OCI-LY1 (cell line): Measurements from ENCODE around the gene ZBTB42.

ENCODE experiments used
- EZH2 ChIP-seq: fragments of 200-600 bp; sonication (generic), shearing (Covaris generic); IDR thresholded peaks from 2 replicates; pipeline ENCODE4 v1.8.0; 2017; ENCODE audit warnings: borderline replicate concordance, mixed run types, mild to moderate bottlenecking, antibody characterized with exemption, low read length, moderate library complexity, mixed read lengths
- TF ChIP-seq, protein P1 (sequence below): fragments of 200-600 bp; sonication (generic), shearing (Covaris generic); IDR thresholded peaks from 2 replicates; pipeline ENCODE4 v1.5.1; 2017; ENCODE audit warnings: mild to moderate bottlenecking, antibody characterized with exemption, low read length, moderate library complexity, mixed read lengths

DNA sequence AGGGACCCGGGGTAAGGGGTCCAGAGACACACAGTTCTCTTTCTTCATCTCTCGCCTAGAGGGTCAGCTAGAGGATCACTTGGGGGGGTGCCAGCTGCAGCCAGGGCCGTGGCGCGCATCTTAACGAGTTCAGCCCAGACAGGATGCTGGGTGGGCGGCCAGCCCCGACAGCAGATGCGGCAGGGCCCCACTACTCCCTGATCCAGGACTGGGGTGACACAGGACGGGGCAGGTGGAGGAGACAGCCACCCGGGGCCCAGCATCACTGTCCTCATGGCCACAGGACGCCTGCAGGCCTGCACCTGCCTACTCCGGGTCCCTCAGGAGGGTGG, 18.1 kb upstream of the ZBTB42 start:
- TF ChIP-seq, protein P1, sequence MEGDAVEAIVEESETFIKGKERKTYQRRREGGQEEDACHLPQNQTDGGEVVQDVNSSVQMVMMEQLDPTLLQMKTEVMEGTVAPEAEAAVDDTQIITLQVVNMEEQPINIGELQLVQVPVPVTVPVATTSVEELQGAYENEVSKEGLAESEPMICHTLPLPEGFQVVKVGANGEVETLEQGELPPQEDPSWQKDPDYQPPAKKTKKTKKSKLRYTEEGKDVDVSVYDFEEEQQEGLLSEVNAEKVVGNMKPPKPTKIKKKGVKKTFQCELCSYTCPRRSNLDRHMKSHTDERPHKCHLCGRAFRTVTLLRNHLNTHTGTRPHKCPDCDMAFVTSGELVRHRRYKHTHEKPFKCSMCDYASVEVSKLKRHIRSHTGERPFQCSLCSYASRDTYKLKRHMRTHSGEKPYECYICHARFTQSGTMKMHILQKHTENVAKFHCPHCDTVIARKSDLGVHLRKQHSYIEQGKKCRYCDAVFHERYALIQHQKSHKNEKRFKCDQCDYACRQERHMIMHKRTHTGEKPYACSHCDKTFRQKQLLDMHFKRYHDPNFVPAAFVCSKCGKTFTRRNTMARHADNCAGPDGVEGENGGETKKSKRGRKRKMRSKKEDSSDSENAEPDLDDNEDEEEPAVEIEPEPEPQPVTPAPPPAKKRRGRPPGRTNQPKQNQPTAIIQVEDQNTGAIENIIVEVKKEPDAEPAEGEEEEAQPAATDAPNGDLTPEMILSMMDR = no peak
- no peak for TF ChIP-seq EZH2
